Tongue (tissue), 2 donors: ENCODE data around the gene DOLPP1. TPM values are rescaled to one million over a fixed set of nuclear protein-coding genes. Genes with fewer than 3 reads are reported as not detected.
A peak's percentile ranks its signal among the peaks of the same experiment; 100 is the strongest.
"Not testable (repeated sequence)": the region's sequence is repeated elsewhere in the genome, so short reads cannot be mapped to it uniquely, and the experiment has no call there.

ENCODE experiments used
- DNase-seq: peaks from one replicate; pipeline ENCODE4 v3.0.0-alpha.2; 2015
- total RNA-seq: library from RNA; depleted of rRNA; stranded (reverse); fragments of >200 nt; gene quantifications from one replicate; pipeline ENCODE4 v1.2.3, GENCODE V29; 2014

The DOLPP1 gene
- 9.9 TPM for total RNA-seq

GRCh38 chr9:129080601-129081387 is at the start of gene DOLPP1:
TSS of gene DOLPP1 (plus strand) at chr9:129081111. CDS start at chr9:129081132, 21 bp downstream.
- DNase-seq: peak; percentile 100

- DNase-seq: no peak
Observed at GRCh38 chr9:129031514-129031913, 49.4 kb upstream of the DOLPP1 start.

- no peak for DNase-seq
Observed at GRCh38 chr9:129032541-129033159, 48.3 kb upstream of the DOLPP1 start.

GRCh38 chr9:129033216-129033615 is 47.7 kb upstream of the DOLPP1 start:
- DNase-seq: no peak

GRCh38 chr9:129035838-129036237 is 45.1 kb upstream of the DOLPP1 start:
- not testable (repeated sequence) for DNase-seq

GRCh38 chr9:129036241-129036922 is 44.5 kb upstream of the DOLPP1 start, which contains the start of gene MIGA2:
TSS of gene MIGA2 (plus strand) at chr9:129036626. CDS start at chr9:129040595, 3,969 bp downstream.
- DNase-seq: peak; percentile 100

GRCh38 chr9:129036923-129037766 is 43.8 kb upstream of the DOLPP1 start:
- no peak for DNase-seq

GRCh38 chr9:129037767-129038098 is 43.2 kb upstream of the DOLPP1 start:
- no peak for DNase-seq

- DNase-seq: no peak
Observed at GRCh38 chr9:129038109-129038852, 42.6 kb upstream of the DOLPP1 start.

GRCh38 chr9:129040113-129040643 is 40.7 kb upstream of the DOLPP1 start:
- no peak for DNase-seq

GRCh38 chr9:129042016-129042415 is 38.9 kb upstream of the DOLPP1 start:
- no peak for DNase-seq

- no peak for DNase-seq
Observed at GRCh38 chr9:129052592-129052991, 28.3 kb upstream of the DOLPP1 start.

GRCh38 chr9:129053020-129053419 is 27.9 kb upstream of the DOLPP1 start:
- DNase-seq: no peak

GRCh38 chr9:129054163-129054851 is 26.6 kb upstream of the DOLPP1 start:
- DNase-seq: no peak

GRCh38 chr9:129058965-129059795 is 21.7 kb upstream of the DOLPP1 start:
- no peak for DNase-seq

GRCh38 chr9:129059796-129060785 is 20.8 kb upstream of the DOLPP1 start:
- DNase-seq: no peak

- no peak for DNase-seq
Observed at GRCh38 chr9:129060991-129061390, 19.9 kb upstream of the DOLPP1 start.

- DNase-seq: no peak
Observed at GRCh38 chr9:129063061-129063460, 17.9 kb upstream of the DOLPP1 start.
